CD4-positive, CD25-positive, alpha-beta regulatory T cell (primary cell): ENCODE data around the gene ANKRD39. TPM values are rescaled to one million over a fixed set of nuclear protein-coding genes. Genes with fewer than 3 reads are reported as not detected.

Experiments used
- ATAC-seq, 2 donors: fragments of 150-1000 bp; cut with Tn5 transposase; one replicate each; pipeline ENCODE4 v1.10.0; 2021; ENCODE audit warnings: low read depth in 2 of 2, moderate number of reproducible peaks in 2 of 2, moderate library complexity in 1 of 2
- DNase-seq, 3 donors: peaks; one replicate each; pipeline versions ENCODE4 v3.0.0 to v3.0.0-alpha.2; 2012 to 2022; ENCODE audit warnings: mixed read lengths in 1 of 3
- H3K27ac ChIP-seq: one replicate; pipeline ENCODE4 v1.7.0; 2013; ENCODE audit warnings: mild to moderate bottlenecking, low read length; ENCODE audit not compliant: insufficient read depth, poor library complexity, severe bottlenecking
- H3K27me3 ChIP-seq: one replicate; pipeline ENCODE4 v1.7.0; 2013; ENCODE audit warnings: low read length; ENCODE audit not compliant: control insufficient read depth, insufficient read depth
- H3K36me3 ChIP-seq: one replicate; pipeline ENCODE4 v1.7.0; 2013; ENCODE audit warnings: mild to moderate bottlenecking, low read length, moderate library complexity; ENCODE audit not compliant: control insufficient read depth, insufficient read depth
- H3K4me1 ChIP-seq: 2 replicates; pipeline ENCODE4 v1.7.0; 2013; ENCODE audit warnings: mild to moderate bottlenecking, low read length; ENCODE audit not compliant: insufficient read depth, control insufficient read depth, poor library complexity, severe bottlenecking
- H3K4me3 ChIP-seq: one replicate; pipeline ENCODE4 v1.7.0; 2013; ENCODE audit warnings: low read depth, mild to moderate bottlenecking, low read length, moderate library complexity
- H3K9me3 ChIP-seq, 2 experiments: 1 replicate in 1 of 2; 2 replicates in 1 of 2; pipeline ENCODE4 v1.7.0; 2013; ENCODE audit warnings: low read length in 2 of 2, mild to moderate bottlenecking in 1 of 2, moderate library complexity in 1 of 2; ENCODE audit not compliant: control insufficient read depth in 2 of 2
- H3K27ac Mint-ChIP-seq, 3 donors: one replicate each; pipeline ENCODE4 v1.8.0; 2020 to 2022; ENCODE audit warnings: mild to moderate bottlenecking in 3 of 3, mixed read lengths in 3 of 3, moderate library complexity in 2 of 3
- H3K27me3 Mint-ChIP-seq: one replicate; pipeline ENCODE4 v1.8.0; 2022; ENCODE audit warnings: mild to moderate bottlenecking, mixed read lengths
- H3K36me3 Mint-ChIP-seq: one replicate; pipeline ENCODE4 v1.8.0; 2020; ENCODE audit warnings: mixed read lengths
- H3K4me1 Mint-ChIP-seq, 4 donors: one replicate each; pipeline ENCODE4 v1.8.0; 2020 to 2022; ENCODE audit warnings: mixed read lengths in 4 of 4, mild to moderate bottlenecking in 1 of 4
- H3K4me3 Mint-ChIP-seq, 4 donors: one replicate each; pipeline ENCODE4 v1.8.0; 2020 to 2022; ENCODE audit warnings: mild to moderate bottlenecking in 4 of 4, mixed read lengths in 4 of 4, moderate library complexity in 3 of 4
- H3K9me3 Mint-ChIP-seq, 7 donors: one replicate each; pipeline ENCODE4 v1.8.0; 2020 to 2022; ENCODE audit warnings: mixed read lengths in 7 of 7, mild to moderate bottlenecking in 3 of 7, moderate library complexity in 2 of 7
- polyA plus RNA-seq, 4 donors: library from polyadenylated mRNA; unstranded; fragments of 300-500 nt; fragmentation: Illumina TruSeq; gene quantifications; one replicate each; pipeline ENCODE4 v1.2.3, GENCODE V29; 2021
- total RNA-seq: library from RNA; stranded (reverse); gene quantifications from one replicate; pipeline ENCODE4 v1.2.3, GENCODE V29; 2022

Gene ANKRD39
- total and polyA plus RNA-seq, 5 donors from 2014 or later, result 30.2 to 44.4 (median 35.0) TPM

GRCh38 chr2:96898135-96898505, 40.3 kb upstream of the ANKRD39 start:
- H3K9me3 ChIP-seq, result no peaks in the 10 kb centered on the region
- no peak overlapping the region for H3K4me3 ChIP-seq
- H3K36me3 ChIP-seq, result no peaks in the 10 kb centered on the region
- no peak for DNase-seq
- Mint-ChIP-seq H3K27ac (peak overlapping the region in 2 of 3 donors; percentile 21 to 65), H3K4me1 (peaks cover 0 to 47% (median 14%) of the 10 kb centered on the region in 4 donors), H3K9me3 (no peaks in the 10 kb centered on the region), H3K27me3 (no peaks in the 10 kb centered on the region), H3K36me3 (no peaks in the 10 kb centered on the region), H3K4me3 (no peak overlapping the region)
- H3K4me1 ChIP-seq, result peaks cover 15% of the 10 kb centered on the region
- no peak for ATAC-seq
- no peaks in the 10 kb centered on the region for H3K27me3 ChIP-seq
- no peak overlapping the region for H3K27ac ChIP-seq

DNA sequence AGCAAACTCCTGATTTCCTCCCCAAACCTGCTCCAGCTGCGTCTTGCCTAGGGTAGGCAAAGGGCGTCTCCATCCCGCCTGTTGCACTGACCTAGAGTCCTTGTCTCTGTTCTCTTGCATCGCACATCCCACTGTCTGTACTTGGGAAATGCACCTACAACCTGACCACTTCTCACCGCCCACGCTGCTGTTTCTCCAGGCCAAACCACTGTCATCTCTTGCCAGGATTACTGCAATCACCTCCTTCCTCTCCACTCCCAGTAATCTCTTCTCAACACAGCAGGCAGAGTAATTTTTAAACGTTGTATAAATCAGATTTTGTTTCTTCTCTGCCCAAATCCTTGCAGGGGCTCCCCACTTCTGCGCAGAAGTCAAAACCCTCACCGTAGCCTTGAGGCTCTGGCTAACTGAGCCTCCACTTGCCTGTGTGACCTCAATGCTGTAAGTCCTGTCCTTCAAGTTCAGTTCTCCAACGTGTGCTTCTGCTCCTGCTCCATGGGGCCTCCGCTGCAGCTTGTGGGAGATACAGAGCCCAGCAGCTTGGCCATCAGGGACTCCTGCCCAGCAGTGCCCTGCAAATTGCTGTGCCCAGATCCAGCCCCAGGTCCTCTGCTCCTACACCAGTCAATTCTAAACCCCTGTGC, 39.8 kb upstream of the ANKRD39 start:
- H3K27me3 Mint-ChIP-seq, result no peaks in the 10 kb centered on the region
- no peak overlapping the region for H3K27ac ChIP-seq
- no peaks in the 10 kb centered on the region for H3K9me3 ChIP-seq
- H3K4me3 ChIP-seq, result no peak overlapping the region
- H3K4me1 ChIP-seq, result peaks cover 15% of the 10 kb centered on the region
- peak overlapping the region; percentile 21 to 77 (median 65) for H3K27ac Mint-ChIP-seq
- no peaks in the 10 kb centered on the region for H3K27me3 ChIP-seq
- H3K4me1 Mint-ChIP-seq, result peaks cover 0 to 52% (median 14%) of the 10 kb centered on the region in 4 donors
- ATAC-seq (no peak), DNase-seq (no peak)
- H3K9me3 Mint-ChIP-seq, result no peaks in the 10 kb centered on the region
- peak overlapping the region in 1 of 4 donors; percentile 58 for H3K4me3 Mint-ChIP-seq
- no peaks in the 10 kb centered on the region for H3K36me3 ChIP-seq
- H3K36me3 Mint-ChIP-seq, result no peaks in the 10 kb centered on the region

DNA sequence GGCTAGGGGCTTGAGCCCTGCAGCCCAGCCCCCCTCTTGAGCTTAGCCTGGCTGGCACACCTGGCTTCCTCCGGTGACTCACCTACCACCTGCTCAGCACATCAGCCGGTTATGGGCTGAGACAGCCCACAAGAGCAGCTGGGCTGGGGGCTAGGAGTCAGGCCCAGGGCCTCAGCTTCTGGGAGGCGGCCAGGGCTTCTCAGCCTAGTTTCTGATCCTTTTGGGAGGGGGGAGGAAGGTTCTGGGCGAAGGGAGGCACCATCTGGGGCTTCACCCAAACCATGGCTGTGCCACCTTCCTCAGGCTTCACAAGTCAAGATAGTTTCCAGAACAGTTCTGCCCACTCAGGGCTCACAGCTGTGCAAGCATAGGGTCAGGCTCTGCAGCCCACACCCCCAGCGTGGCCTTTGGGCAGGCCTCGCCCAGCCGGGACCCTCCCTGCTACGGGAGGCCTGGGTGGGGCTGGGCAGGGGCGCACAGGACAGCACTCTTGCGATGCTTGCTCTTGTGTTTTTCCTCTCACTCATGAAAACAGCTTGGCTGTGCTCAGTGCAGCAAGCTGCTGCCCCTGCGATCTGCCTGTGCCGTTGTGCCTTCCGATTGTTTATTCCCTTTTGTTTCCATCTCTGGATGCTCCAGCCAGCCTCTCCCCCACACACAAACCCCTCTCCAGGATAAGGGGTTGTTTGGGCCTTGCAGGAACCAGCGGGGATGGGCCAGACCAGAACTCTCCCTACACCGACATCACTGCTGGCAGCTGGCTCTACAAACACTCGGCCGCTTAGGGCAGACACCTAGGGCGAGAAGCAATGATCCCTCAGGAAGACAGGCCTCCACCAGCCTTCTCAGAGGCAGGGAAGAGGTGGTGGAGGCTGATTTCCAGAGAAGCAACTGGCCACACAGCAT, 38.2 kb upstream of the ANKRD39 start:
- Histone ChIP-seq H3K4me3 (no peak overlapping the region), H3K27ac (no peak overlapping the region), H3K9me3 (no peaks in the 10 kb centered on the region), H3K27me3 (no peaks in the 10 kb centered on the region), H3K4me1 (peaks cover 30% of the 10 kb centered on the region), H3K36me3 (no peaks in the 10 kb centered on the region)
- Mint-ChIP-seq H3K36me3 (no peaks in the 10 kb centered on the region), H3K27me3 (no peaks in the 10 kb centered on the region), H3K4me3 (peak overlapping the region in 2 of 4 donors; percentile 10 to 42), H3K9me3 (no peaks in the 10 kb centered on the region), H3K4me1 (peaks cover 5 to 66% (median 17%) of the 10 kb centered on the region in 4 donors), H3K27ac (peak overlapping the region; percentile 21 to 91 (median 60))
- DNase-seq (no peak), ATAC-seq (peak; percentile 85)

- Histone ChIP-seq H3K9me3 (no peaks in the 10 kb centered on the region), H3K36me3 (no peaks in the 10 kb centered on the region), H3K4me3 (no peak overlapping the region), H3K27ac (no peak overlapping the region), H3K27me3 (no peaks in the 10 kb centered on the region), H3K4me1 (peaks cover 36% of the 10 kb centered on the region)
- Mint-ChIP-seq H3K27ac (peak overlapping the region in 1 of 3 donors; percentile 12), H3K27me3 (no peaks in the 10 kb centered on the region), H3K36me3 (no peaks in the 10 kb centered on the region), H3K4me3 (no peak overlapping the region), H3K9me3 (no peaks in the 10 kb centered on the region), H3K4me1 (peaks cover 5 to 72% (median 18%) of the 10 kb centered on the region in 4 donors)
- no peak for DNase-seq
- no peak for ATAC-seq
These were observed 37.4 kb upstream of the ANKRD39 start for GRCh38 chr2:96895032-96895745.

- no peak overlapping the region for H3K4me3 Mint-ChIP-seq
- no peaks in the 10 kb centered on the region for H3K36me3 ChIP-seq
- ATAC-seq, result no peak
- no peak for DNase-seq
- H3K4me1 ChIP-seq, result peaks cover 36% of the 10 kb centered on the region
- H3K27ac ChIP-seq, result no peak overlapping the region
- no peaks in the 10 kb centered on the region for H3K36me3 Mint-ChIP-seq
- H3K4me3 ChIP-seq, result no peak overlapping the region
- no peaks in the 10 kb centered on the region for H3K9me3 Mint-ChIP-seq
- H3K27me3 Mint-ChIP-seq, result no peaks in the 10 kb centered on the region
- no peaks in the 10 kb centered on the region for H3K9me3 ChIP-seq
- H3K27ac Mint-ChIP-seq, result no peak overlapping the region
- H3K4me1 Mint-ChIP-seq, result peaks cover 5 to 72% (median 18%) of the 10 kb centered on the region in 4 donors
- H3K27me3 ChIP-seq, result no peaks in the 10 kb centered on the region
These were observed 36.3 kb upstream of the ANKRD39 start for GRCh38 chr2:96894151-96894531.

DNA sequence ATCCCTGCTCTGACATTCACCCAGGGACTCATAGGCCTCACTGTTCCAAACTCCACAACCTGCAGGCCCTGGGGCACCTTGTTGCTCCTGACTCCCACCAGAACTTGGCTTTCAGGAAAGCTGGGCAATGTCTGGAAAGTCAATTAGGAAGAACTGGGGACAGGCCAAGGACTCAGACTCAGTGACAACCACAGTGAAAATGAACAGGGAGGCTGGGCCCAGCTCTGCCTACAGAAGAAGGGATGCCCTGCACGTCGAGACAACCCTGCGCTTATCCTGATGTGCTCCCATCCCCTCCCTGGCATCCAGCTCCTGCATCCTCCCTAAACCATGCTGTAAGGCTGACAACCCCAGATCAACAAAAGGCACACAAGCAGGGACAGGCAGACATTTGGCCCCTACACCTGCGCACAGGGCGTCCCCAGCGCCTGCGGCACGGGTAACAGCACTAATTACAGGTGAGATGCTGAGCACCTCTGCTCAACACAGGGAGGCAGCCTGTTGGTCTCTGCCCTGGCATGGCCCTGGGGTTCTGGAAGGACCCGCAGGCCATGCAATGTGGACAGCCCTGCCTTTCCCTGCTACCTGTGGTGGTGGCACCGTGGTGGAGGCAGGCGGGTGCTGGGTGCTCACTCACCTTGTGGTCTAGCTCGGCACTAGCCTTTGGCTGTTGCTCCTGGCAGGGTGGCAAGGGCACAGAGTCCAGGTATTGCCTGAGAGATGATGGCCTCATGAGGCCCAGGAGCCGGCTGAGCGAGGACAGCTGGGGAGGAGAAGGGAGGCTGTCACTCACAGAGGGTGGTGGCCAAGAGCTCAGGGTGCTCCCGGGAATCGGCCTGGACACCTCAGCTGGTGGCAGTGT, 35.7 kb upstream of the ANKRD39 start:
- Mint-ChIP-seq H3K9me3 (no peaks in the 10 kb centered on the region), H3K4me1 (peaks cover 5 to 74% (median 18%) of the 10 kb centered on the region in 4 donors), H3K27me3 (no peaks in the 10 kb centered on the region), H3K4me3 (peak overlapping the region in 1 of 4 donors; percentile 65), H3K36me3 (no peaks in the 10 kb centered on the region), H3K27ac (peak overlapping the region in 2 of 3 donors; percentile 33 to 48)
- Histone ChIP-seq H3K4me1 (peaks cover 36% of the 10 kb centered on the region), H3K27ac (no peak overlapping the region), H3K4me3 (no peak overlapping the region), H3K27me3 (no peaks in the 10 kb centered on the region), H3K9me3 (no peaks in the 10 kb centered on the region), H3K36me3 (no peaks in the 10 kb centered on the region)
- no peak for DNase-seq
- ATAC-seq, result no peak
